Sigmoid colon (tissue), 4 donors: Measurements from ENCODE around the gene CKS2.

Experiments used
- EP300 ChIP-seq, 4 donors: sonication (generic); formaldehyde crosslinking; IDR thresholded peaks; one replicate each; pipeline ENCODE4 v1.6.1; 2017; ENCODE audit warnings: antibody characterized with exemption in 4 of 4
- POLR2A ChIP-seq, 2 donors: fragments of 450-650 bp; IDR thresholded peaks; one replicate each; pipeline ENCODE4 v1.6.1; 2016; ENCODE audit warnings: antibody characterized with exemption in 2 of 2, mild to moderate bottlenecking in 2 of 2, moderate library complexity in 2 of 2
- POLR2AphosphoS5 ChIP-seq, 4 donors: sonication (generic); formaldehyde crosslinking; IDR thresholded peaks; one replicate each; pipeline ENCODE4 v1.6.1; 2017; ENCODE audit warnings: antibody characterized with exemption in 4 of 4
- TF ChIP-seq, protein P1 (sequence below), 4 experiments: fragments of 450-650 bp in 3 of 4; fragments of 200-600 bp in 1 of 4; IDR thresholded peaks; one replicate each; pipeline ENCODE4 v1.5.1; 2016 to 2019; ENCODE audit warnings: antibody characterized with exemption in 4 of 4, mild to moderate bottlenecking in 3 of 4, moderate library complexity in 2 of 4

DNA sequence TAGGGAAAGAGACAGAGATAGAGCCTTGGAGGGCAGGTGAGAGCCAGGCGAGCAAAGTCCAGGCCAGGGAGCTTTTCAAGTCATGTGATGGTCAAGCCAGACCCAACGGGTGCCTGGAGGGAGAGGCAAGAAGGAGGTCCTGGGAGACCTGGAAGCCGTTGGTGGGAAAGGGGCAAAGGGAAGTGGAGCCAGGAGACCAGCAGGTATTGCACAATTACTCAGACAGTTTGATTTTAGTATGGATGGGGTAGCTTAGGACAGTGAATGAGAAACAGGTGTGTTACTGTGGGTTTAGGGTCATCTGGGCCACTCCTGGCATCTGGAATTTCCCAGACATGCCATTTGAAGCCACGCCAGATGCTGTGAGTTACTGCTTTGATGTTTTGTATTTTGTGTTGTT is 12.4 kb downstream of the CKS2 start:
- TF ChIP-seq, protein P1, sequence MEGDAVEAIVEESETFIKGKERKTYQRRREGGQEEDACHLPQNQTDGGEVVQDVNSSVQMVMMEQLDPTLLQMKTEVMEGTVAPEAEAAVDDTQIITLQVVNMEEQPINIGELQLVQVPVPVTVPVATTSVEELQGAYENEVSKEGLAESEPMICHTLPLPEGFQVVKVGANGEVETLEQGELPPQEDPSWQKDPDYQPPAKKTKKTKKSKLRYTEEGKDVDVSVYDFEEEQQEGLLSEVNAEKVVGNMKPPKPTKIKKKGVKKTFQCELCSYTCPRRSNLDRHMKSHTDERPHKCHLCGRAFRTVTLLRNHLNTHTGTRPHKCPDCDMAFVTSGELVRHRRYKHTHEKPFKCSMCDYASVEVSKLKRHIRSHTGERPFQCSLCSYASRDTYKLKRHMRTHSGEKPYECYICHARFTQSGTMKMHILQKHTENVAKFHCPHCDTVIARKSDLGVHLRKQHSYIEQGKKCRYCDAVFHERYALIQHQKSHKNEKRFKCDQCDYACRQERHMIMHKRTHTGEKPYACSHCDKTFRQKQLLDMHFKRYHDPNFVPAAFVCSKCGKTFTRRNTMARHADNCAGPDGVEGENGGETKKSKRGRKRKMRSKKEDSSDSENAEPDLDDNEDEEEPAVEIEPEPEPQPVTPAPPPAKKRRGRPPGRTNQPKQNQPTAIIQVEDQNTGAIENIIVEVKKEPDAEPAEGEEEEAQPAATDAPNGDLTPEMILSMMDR (IDR thresholded peaks at IDR 0.05) = no peak
- no peak for TF ChIP-seq POLR2A (IDR thresholded peaks at IDR 0.05)
- TF ChIP-seq EP300 (IDR thresholded peaks at IDR 0.05) = no peak
- no peak for TF ChIP-seq POLR2AphosphoS5 (IDR thresholded peaks at IDR 0.05)
